HepG2 (cell line): ENCODE results near the gene HSD17B8. TPM values are rescaled to one million over a fixed set of nuclear protein-coding genes. Genes with fewer than 3 reads are reported as not detected.

ENCODE experiments used
- BRD4 ChIP-seq: sonication (generic); formaldehyde crosslinking; IDR thresholded peaks from 2 replicates; pipeline ENCODE4 v1.4.0; 2020; ENCODE audit warnings: missing genetic modification reagents
- CBX2 ChIP-seq, 2 experiments: fragments of 200-600 bp in 1 of 2; sonication (generic); formaldehyde crosslinking in 1 of 2; IDR thresholded peaks; 2 replicates each; pipeline versions ENCODE4 v1.7.0 to v1.8.1; 2018 to 2022; ENCODE audit warnings: low read depth in 2 of 2, low read length in 1 of 2, mild to moderate bottlenecking in 1 of 2, missing genetic modification reagents in 1 of 2
- GATAD2A ChIP-seq: IDR thresholded peaks from 2 replicates; pipeline ENCODE4 v1.6.1; 2016
- KDM2A ChIP-seq: sonication (generic); formaldehyde crosslinking; IDR thresholded peaks from 2 replicates; pipeline ENCODE4 v1.4.0; 2020; ENCODE audit warnings: low read depth, missing genetic modification reagents, borderline replicate concordance
- KLF13 ChIP-seq: sonication (generic); formaldehyde crosslinking; IDR thresholded peaks from 2 replicates; pipeline ENCODE4 v1.4.0; 2020; ENCODE audit warnings: mild to moderate bottlenecking, missing genetic modification reagents
- SMC3 ChIP-seq: IDR thresholded peaks from 2 replicates; pipeline ENCODE4 v1.6.1; 2011; ENCODE audit warnings: low read length, improper control_type of control experiment
- SNRNP70 ChIP-seq: fragments of 200-400 bp; formaldehyde crosslinking; IDR thresholded peaks from 2 replicates; pipeline ENCODE4 v1.6.1; 2017; ENCODE audit warnings: mild to moderate bottlenecking, low read depth, low read length, moderate library complexity
- ZFY ChIP-seq: sonication (generic); formaldehyde crosslinking; IDR thresholded peaks from 2 replicates; pipeline ENCODE4 v1.4.0; 2020; ENCODE audit warnings: missing genetic modification reagents
- ZNF550 ChIP-seq: sonication (generic); formaldehyde crosslinking; IDR thresholded peaks from 2 replicates; pipeline ENCODE4 v1.4.0; 2020; ENCODE audit warnings: mild to moderate bottlenecking, missing genetic modification reagents, borderline replicate concordance
- ZNF557 ChIP-seq: sonication (generic); formaldehyde crosslinking; IDR thresholded peaks from 2 replicates; pipeline ENCODE4 v1.4.0; 2020; ENCODE audit warnings: missing genetic modification reagents
- polyA plus RNA-seq, 8 experiments: library from polyadenylated mRNA; depleted of rRNA in 3 of 8; stranded (reverse) in 7 of 8; unstranded in 1 of 8; fragments of >200 nt; fragmentation: Illumina TruSeq in 4 of 8; extraction: Trizol in 4 of 8; gene quantifications; 2 replicates each; pipeline versions ENCODE4 v1.2.1 to v1.2.3, GENCODE V29; 2011 to 2016; ENCODE audit warnings: low read depth in 4 of 8, missing spikeins in 1 of 8, mixed read lengths in 1 of 8; ENCODE audit not compliant: insufficient read depth in 1 of 8
- total RNA-seq, 5 experiments: library from RNA; depleted of rRNA; stranded (reverse); fragments of >200 nt; fragmentation: Illumina TruSeq; extraction: Trizol; gene quantifications; 2 replicates each; pipeline ENCODE4 v1.2.3, GENCODE V29; 2016; ENCODE audit warnings: low read depth in 1 of 5
- TF ChIP-seq, protein P1 (sequence below): sonication (generic); formaldehyde crosslinking; IDR thresholded peaks from 2 replicates; pipeline ENCODE4 v1.8.0; 2022; ENCODE audit warnings: mild to moderate bottlenecking, missing genetic modification reagents, moderate library complexity
- TF ChIP-seq, protein P2 (sequence below): IDR thresholded peaks from 2 replicates; pipeline ENCODE4 v1.6.1; 2016; ENCODE audit warnings: mild to moderate bottlenecking, missing biosample characterization, missing genetic modification reagents
- TF ChIP-seq, protein P3 (sequence below): sonication (generic); formaldehyde crosslinking; IDR thresholded peaks from 2 replicates; pipeline ENCODE4 v1.5.0; 2020; ENCODE audit warnings: mild to moderate bottlenecking, missing genetic modification reagents, borderline replicate concordance
- TF ChIP-seq, protein P4 (sequence below): sonication (generic); formaldehyde crosslinking; IDR thresholded peaks from 2 replicates; pipeline ENCODE4 v1.5.1; 2020; ENCODE audit warnings: mild to moderate bottlenecking, moderate library complexity, missing genetic modification reagents
- TF ChIP-seq, protein P5 (sequence below), 2 experiments: fragments of 450-650 bp in 1 of 2; sonication (generic) in 1 of 2; formaldehyde crosslinking; IDR thresholded peaks; 2 replicates each; pipeline versions ENCODE4 v1.5.0 to v1.8.0; 2020 to 2022; ENCODE audit warnings: mild to moderate bottlenecking in 1 of 2, missing genetic modification reagents in 1 of 2

HSD17B8 gene
- total and polyA plus RNA-seq, 2 of the 13 experiments (the other 11 are each of a cell fraction or from before 2014, with no cell fraction given): 12.6 to 20.1 TPM

DNA sequence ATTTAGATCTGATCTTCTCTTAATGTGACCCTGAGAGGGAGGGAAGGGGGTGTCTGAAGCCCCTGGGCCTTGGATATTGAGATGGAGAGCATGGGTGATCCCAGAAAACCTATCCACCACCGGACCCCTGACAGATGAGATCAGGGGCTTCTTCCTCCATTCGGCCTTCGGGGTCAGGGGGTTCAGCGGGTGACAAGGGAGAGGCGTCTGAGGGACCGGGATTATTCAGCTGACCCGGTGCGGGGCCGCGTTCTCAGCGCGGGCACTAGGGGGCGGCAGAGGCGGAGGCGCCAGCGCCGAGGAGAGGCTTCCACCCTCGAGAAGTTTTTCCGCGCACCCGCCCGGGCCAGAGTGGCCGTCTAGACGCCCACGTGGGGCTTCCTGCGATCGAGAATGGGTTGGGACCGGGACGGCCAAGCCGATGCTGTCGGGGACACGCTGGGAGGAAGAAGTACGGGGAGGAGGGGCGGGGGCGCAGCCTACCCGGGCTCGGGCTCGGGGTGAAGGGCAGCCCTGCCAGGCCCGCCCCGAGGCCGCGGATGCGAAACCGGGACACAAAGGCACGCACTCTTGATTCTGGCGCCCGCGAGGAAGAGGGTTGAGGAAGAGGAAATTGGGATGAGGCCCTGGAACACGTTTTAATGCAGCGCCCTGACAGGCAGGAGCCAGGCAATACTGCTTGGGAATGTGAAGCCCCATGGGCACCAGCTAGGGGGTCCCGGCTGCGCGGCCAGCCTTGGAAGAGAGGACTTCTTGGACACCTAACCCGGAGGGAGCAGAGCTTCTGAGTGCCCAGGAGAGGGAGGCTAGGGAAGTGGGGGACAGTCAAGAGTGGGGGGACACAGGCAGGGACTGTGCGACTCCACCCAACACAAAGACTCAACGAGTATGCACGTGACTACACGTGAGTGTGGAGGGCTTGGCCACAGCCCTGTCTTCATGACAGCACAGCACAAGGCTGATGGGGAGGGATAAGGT lies 42.8 kb upstream of the HSD17B8 start (continued):
- TF ChIP-seq BRD4 (CRISPR knock-in tag) (no peak), ZFY (CRISPR knock-in tag) (0 out of 2 replicates have a peak, but pooled peaks have one; percentile 28), CBX2 (IDR thresholded peaks at IDR 0.05; ENCODE audit: low read depth, low read length) (no peak), CBX2 (CRISPR knock-in tag; IDR thresholded peaks at IDR 0.05; ENCODE audit: low read depth) (0 out of 2 replicates have a peak, but pooled peaks have one; percentile 69), ZNF550 (no peak), SMC3 (peak; percentile 31; the same call in 1 of the 2 replicates), KLF13 (CRISPR knock-in tag) (0 out of 2 replicates have a peak, but pooled peaks have one; percentile 14), KDM2A (CRISPR knock-in tag) (peak; percentile 79; the same call in 1 of the 2 replicates), ZNF557 (CRISPR knock-in tag) (no peak), SNRNP70 (no peak), GATAD2A (CRISPR knock-in tag) (peak; percentile 53; the same call in 1 of the 2 replicates)
- TF ChIP-seq, protein P1, sequence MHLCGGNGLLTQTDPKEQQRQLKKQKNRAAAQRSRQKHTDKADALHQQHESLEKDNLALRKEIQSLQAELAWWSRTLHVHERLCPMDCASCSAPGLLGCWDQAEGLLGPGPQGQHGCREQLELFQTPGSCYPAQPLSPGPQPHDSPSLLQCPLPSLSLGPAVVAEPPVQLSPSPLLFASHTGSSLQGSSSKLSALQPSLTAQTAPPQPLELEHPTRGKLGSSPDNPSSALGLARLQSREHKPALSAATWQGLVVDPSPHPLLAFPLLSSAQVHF: no peak
- TF ChIP-seq, protein P2, sequence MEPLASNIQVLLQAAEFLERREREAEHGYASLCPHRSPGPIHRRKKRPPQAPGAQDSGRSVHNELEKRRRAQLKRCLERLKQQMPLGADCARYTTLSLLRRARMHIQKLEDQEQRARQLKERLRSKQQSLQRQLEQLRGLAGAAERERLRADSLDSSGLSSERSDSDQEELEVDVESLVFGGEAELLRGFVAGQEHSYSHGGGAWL (CRISPR knock-in tag): 0 out of 2 replicates have a peak, but pooled peaks have one; percentile 60
- TF ChIP-seq, protein P3, sequence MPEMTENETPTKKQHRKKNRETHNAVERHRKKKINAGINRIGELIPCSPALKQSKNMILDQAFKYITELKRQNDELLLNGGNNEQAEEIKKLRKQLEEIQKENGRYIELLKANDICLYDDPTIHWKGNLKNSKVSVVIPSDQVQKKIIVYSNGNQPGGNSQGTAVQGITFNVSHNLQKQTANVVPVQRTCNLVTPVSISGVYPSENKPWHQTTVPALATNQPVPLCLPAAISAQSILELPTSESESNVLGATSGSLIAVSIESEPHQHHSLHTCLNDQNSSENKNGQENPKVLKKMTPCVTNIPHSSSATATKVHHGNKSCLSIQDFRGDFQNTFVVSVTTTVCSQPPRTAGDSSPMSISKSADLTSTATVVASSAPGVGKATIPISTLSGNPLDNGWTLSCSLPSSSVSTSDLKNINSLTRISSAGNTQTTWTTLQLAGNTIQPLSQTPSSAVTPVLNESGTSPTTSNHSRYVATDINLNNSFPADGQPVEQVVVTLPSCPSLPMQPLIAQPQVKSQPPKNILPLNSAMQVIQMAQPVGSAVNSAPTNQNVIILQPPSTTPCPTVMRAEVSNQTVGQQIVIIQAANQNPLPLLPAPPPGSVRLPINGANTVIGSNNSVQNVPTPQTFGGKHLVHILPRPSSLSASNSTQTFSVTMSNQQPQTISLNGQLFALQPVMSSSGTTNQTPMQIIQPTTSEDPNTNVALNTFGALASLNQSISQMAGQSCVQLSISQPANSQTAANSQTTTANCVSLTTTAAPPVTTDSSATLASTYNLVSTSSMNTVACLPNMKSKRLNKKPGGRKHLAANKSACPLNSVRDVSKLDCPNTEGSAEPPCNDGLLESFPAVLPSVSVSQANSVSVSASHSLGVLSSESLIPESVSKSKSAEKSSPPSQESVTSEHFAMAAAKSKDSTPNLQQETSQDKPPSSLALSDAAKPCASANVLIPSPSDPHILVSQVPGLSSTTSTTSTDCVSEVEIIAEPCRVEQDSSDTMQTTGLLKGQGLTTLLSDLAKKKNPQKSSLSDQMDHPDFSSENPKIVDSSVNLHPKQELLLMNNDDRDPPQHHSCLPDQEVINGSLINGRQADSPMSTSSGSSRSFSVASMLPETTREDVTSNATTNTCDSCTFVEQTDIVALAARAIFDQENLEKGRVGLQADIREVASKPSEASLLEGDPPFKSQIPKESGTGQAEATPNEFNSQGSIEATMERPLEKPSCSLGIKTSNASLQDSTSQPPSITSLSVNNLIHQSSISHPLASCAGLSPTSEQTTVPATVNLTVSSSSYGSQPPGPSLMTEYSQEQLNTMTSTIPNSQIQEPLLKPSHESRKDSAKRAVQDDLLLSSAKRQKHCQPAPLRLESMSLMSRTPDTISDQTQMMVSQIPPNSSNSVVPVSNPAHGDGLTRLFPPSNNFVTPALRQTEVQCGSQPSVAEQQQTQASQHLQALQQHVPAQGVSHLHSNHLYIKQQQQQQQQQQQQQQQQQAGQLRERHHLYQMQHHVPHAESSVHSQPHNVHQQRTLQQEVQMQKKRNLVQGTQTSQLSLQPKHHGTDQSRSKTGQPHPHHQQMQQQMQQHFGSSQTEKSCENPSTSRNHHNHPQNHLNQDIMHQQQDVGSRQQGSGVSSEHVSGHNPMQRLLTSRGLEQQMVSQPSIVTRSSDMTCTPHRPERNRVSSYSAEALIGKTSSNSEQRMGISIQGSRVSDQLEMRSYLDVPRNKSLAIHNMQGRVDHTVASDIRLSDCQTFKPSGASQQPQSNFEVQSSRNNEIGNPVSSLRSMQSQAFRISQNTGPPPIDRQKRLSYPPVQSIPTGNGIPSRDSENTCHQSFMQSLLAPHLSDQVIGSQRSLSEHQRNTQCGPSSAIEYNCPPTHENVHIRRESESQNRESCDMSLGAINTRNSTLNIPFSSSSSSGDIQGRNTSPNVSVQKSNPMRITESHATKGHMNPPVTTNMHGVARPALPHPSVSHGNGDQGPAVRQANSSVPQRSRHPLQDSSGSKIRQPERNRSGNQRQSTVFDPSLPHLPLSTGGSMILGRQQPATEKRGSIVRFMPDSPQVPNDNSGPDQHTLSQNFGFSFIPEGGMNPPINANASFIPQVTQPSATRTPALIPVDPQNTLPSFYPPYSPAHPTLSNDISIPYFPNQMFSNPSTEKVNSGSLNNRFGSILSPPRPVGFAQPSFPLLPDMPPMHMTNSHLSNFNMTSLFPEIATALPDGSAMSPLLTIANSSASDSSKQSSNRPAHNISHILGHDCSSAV (CRISPR knock-in tag): no peak
- TF ChIP-seq, protein P4, sequence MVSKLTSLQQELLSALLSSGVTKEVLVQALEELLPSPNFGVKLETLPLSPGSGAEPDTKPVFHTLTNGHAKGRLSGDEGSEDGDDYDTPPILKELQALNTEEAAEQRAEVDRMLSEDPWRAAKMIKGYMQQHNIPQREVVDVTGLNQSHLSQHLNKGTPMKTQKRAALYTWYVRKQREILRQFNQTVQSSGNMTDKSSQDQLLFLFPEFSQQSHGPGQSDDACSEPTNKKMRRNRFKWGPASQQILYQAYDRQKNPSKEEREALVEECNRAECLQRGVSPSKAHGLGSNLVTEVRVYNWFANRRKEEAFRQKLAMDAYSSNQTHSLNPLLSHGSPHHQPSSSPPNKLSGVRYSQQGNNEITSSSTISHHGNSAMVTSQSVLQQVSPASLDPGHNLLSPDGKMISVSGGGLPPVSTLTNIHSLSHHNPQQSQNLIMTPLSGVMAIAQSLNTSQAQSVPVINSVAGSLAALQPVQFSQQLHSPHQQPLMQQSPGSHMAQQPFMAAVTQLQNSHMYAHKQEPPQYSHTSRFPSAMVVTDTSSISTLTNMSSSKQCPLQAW (CRISPR knock-in tag): peak; percentile 11; the same call in 1 of the 2 replicates
- TF ChIP-seq, protein P5, sequence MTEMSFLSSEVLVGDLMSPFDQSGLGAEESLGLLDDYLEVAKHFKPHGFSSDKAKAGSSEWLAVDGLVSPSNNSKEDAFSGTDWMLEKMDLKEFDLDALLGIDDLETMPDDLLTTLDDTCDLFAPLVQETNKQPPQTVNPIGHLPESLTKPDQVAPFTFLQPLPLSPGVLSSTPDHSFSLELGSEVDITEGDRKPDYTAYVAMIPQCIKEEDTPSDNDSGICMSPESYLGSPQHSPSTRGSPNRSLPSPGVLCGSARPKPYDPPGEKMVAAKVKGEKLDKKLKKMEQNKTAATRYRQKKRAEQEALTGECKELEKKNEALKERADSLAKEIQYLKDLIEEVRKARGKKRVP (CRISPR knock-in tag; IDR thresholded peaks at IDR 0.05): no peak
